GM06990 (cell line): ENCODE measurements around the gene TRPM7.

Source experiments
- DNase-seq: peaks from one replicate; pipeline ENCODE4 v3.0.0-alpha.2; 2011; ENCODE audit not compliant: insufficient read length; ENCODE audit errors: extremely low read depth
- H3K27me3 ChIP-seq: replicated peaks from 2 replicates; pipeline ENCODE4 v1.6.0; 2011; ENCODE audit warnings: low read length; ENCODE audit not compliant: control insufficient read depth, insufficient read depth
- H3K36me3 ChIP-seq: 2 replicates; pipeline ENCODE4 v1.5.1; 2011; ENCODE audit warnings: low read length; ENCODE audit not compliant: control insufficient read depth, insufficient read depth
- H3K4me3 ChIP-seq: replicated peaks from 2 replicates; pipeline ENCODE4 v1.5.1; 2011; ENCODE audit warnings: low read depth, mild to moderate bottlenecking, control low read depth, low read length
- TF ChIP-seq, protein P1 (sequence below): IDR thresholded peaks from 2 replicates; pipeline ENCODE4 v1.5.1; 2011; ENCODE audit warnings: low read length, control low read depth, mild to moderate bottlenecking, inconsistent platforms; ENCODE audit not compliant: insufficient read depth, poor library complexity, severe bottlenecking

TRPM7 gene

DNA sequence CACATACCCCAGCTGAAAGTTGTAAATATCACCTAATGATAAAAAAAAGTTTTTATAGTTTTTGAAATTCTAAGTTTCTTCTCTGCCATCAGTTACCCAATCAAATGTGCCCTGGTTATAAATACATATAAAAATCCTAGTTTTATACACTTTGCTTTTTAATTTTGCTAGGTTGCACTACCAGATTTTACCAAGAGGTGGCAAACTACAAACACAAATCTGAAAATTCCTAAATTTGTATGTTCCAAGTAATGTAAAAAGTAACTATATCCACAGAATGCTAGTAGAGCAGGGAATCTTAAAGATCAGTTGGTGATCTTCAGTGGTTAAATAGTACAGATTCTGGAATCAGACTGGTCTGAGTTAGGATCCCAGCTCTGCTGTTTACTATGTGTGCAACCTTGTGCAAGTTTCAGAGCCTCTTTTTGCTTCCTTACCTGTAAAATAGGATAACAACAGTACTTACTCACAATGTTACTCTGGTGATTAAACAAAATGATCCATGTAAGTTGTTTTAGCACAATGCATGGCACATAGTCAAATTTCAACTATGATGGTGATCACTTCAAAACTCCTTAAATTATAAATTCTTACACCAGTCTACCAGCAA lies 11.0 kb downstream of the TRPM7 start:
- Histone ChIP-seq H3K27me3 (no peaks in the 10 kb centered on the region), H3K36me3 (no peaks in the 10 kb centered on the region), H3K4me3 (no peak overlapping the region)
- TF ChIP-seq, protein P1, sequence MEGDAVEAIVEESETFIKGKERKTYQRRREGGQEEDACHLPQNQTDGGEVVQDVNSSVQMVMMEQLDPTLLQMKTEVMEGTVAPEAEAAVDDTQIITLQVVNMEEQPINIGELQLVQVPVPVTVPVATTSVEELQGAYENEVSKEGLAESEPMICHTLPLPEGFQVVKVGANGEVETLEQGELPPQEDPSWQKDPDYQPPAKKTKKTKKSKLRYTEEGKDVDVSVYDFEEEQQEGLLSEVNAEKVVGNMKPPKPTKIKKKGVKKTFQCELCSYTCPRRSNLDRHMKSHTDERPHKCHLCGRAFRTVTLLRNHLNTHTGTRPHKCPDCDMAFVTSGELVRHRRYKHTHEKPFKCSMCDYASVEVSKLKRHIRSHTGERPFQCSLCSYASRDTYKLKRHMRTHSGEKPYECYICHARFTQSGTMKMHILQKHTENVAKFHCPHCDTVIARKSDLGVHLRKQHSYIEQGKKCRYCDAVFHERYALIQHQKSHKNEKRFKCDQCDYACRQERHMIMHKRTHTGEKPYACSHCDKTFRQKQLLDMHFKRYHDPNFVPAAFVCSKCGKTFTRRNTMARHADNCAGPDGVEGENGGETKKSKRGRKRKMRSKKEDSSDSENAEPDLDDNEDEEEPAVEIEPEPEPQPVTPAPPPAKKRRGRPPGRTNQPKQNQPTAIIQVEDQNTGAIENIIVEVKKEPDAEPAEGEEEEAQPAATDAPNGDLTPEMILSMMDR: peak; percentile 54
- no peak for DNase-seq

DNA sequence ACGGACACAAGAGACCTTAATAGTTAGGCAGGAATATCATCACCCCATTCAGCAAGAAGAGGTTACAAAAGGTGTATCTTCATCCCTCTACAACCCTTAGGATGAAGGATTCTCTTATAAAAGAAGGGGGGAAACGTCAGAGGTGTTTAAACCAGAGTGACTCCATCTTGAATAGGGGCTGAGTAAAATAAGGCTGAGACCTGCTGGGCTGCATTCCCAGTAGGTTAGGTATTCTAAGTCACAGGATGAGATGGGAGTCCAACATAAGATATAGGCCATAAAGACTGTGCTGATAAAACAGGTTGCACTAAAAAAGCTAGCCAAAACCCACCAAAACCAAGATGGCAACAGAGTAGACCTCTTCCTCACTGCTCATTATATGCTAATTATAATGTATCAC lies 16.5 kb downstream of the TRPM7 start:
- H3K36me3 ChIP-seq: no peaks in the 10 kb centered on the region
- H3K27me3 ChIP-seq: no peaks in the 10 kb centered on the region
- H3K4me3 ChIP-seq: no peak overlapping the region
- TF ChIP-seq, protein P1: no peak
- no peak for DNase-seq

DNA sequence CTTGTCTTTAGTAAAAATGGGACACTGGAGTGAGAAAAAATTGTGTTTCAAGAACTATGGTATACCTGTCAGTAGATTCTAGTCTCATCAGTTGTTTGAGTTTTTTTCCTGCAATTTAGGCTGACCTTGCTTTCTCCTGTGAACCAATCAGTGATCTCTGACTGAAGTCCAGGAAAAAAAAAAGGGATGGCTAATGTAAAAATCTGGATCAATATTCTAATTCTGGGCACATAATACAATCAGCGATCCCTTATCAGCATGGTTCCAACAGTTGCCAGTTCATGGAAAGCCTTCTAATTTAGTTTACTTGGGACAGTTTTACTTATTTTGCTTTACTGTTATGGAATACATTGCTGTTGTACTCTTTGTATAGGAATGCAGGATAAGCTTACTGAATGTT lies 17.0 kb downstream of the TRPM7 start:
- Histone ChIP-seq H3K36me3 (no peaks in the 10 kb centered on the region), H3K4me3 (no peak overlapping the region), H3K27me3 (no peaks in the 10 kb centered on the region)
- TF ChIP-seq, protein P1: no peak
- no peak for DNase-seq

DNA sequence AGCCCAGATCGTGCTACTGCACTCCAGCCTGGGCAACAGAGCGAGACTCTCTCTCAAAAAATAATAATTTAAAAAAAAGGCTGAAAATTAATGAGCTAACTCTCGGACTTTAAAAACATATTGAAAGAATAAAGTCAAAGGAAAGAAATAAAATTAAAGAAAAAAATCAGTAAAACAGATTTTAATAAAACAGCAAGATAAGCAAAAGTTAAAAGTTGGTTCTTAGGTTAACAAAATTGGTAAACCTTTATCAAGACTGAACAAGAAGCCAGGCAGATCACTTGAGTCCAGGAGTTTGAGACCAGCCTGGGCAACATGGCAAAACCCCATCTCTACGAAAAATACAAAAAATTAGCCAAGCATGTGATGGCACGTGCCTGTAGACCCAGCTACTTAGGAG lies 20.7 kb downstream of the TRPM7 start:
- Histone ChIP-seq H3K4me3 (no peak overlapping the region), H3K36me3 (peaks cover 1% of the 10 kb centered on the region), H3K27me3 (no peaks in the 10 kb centered on the region)
- TF ChIP-seq, protein P1: no peak
- no peak for DNase-seq

DNA sequence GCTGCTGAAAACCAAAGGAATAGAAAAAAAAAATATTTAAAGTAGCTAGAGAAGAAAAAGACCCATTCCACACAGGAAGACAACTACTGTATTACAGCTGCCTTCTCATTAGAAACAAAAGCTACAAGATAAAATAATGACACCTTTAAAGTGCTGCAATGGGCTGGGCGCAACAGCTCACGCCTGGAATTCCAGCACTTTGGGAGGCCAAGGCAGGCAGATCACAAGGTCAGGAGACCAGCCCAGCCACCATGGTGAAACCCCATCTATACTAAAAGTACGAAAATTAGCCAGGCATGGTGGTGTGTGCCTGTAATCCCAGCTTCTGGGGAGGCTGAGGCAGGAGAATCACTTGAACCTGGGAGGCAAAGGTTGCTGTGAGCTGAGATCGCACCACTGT lies 31.0 kb downstream of the TRPM7 start:
- Histone ChIP-seq H3K27me3 (no peaks in the 10 kb centered on the region), H3K36me3 (peaks cover 9% of the 10 kb centered on the region), H3K4me3 (no peak overlapping the region)
- no peak for DNase-seq
- TF ChIP-seq, protein P1: no peak
